HEK293 (cell line): ENCODE results near the gene LDHAL6B.

Source experiments
- CTCF ChIA-PET: fragments of 350-600 bp; formaldehyde crosslinking; extraction: SDS; loops from one replicate; lab custom pipeline; 2021; ENCODE audit warnings: antibody characterized with exemption; lab: Yijun Ruan, JAX
- POLR2A ChIA-PET: fragments of 300-600 bp; formaldehyde crosslinking; extraction: SDS; loops from one replicate; lab custom pipeline; 2020; ENCODE audit warnings: antibody characterized with exemption, inconsistent platforms; lab: Yijun Ruan, JAX
- H3K27ac ChIP-seq: fragments of 200-500 bp; sonication (Bioruptor generic); 2 replicates; pipeline ENCODE4 v1.5.1; 2014; ENCODE audit warnings: low read depth, low read length, control low read depth, inconsistent platforms; ENCODE audit errors: extremely low read depth
- H3K36me3 ChIP-seq, 2 experiments: fragments of 200-500 bp in 1 of 2; sonication (Bioruptor generic) in 1 of 2; 1 replicate in 1 of 2; 2 replicates in 1 of 2; pipeline ENCODE4 v1.5.1; 2014 to 2017; ENCODE audit warnings: inconsistent platforms in 2 of 2, low read length in 2 of 2; ENCODE audit not compliant: control insufficient read depth in 2 of 2, insufficient read depth in 1 of 2
- H3K4me1 ChIP-seq: fragments of 200-500 bp; sonication (Bioruptor generic); 2 replicates; pipeline ENCODE4 v1.5.1; 2014; ENCODE audit warnings: mild to moderate bottlenecking, low read length, inconsistent platforms; ENCODE audit not compliant: control insufficient read depth, insufficient read depth
- H3K4me3 ChIP-seq: 2 replicates; pipeline ENCODE4 v1.5.1; 2011; ENCODE audit warnings: low read depth, mild to moderate bottlenecking, control low read depth, low read length, moderate library complexity
- H3K9me3 ChIP-seq: fragments of 200-500 bp; sonication (Bioruptor generic); 2 replicates; pipeline ENCODE4 v1.5.1; 2014; ENCODE audit warnings: low read depth, low read length, inconsistent platforms; ENCODE audit not compliant: control insufficient read depth, insufficient read depth
- BCL6B ChIP-seq: fragments of 450-650 bp; formaldehyde crosslinking; IDR thresholded peaks from 2 replicates; pipeline ENCODE4 v1.5.1; 2017; ENCODE audit warnings: missing biosample characterization, missing genetic modification characterization
- HOXC10 ChIP-seq: sonication (generic); formaldehyde crosslinking; IDR thresholded peaks from 2 replicates; pipeline ENCODE4 v1.8.1; 2023; ENCODE audit warnings: mild to moderate bottlenecking, missing genetic modification reagents
- KLF9 ChIP-seq: fragments of 450-650 bp; formaldehyde crosslinking; IDR thresholded peaks from 2 replicates; pipeline ENCODE4 v1.5.1; 2016; ENCODE audit warnings: missing biosample characterization, missing genetic modification characterization, low read depth
- REPIN1 ChIP-seq: fragments of 450-650 bp; formaldehyde crosslinking; IDR thresholded peaks from 2 replicates; pipeline ENCODE4 v1.5.1; 2017; ENCODE audit warnings: missing biosample characterization, missing genetic modification characterization, low read depth
- SCRT2 ChIP-seq: fragments of 450-650 bp; formaldehyde crosslinking; IDR thresholded peaks from 2 replicates; pipeline ENCODE4 v1.5.1; 2016; ENCODE audit warnings: missing biosample characterization, missing genetic modification characterization
- ZBTB17 ChIP-seq: fragments of 450-650 bp; formaldehyde crosslinking; IDR thresholded peaks from 2 replicates; pipeline ENCODE4 v1.5.1; 2016; ENCODE audit warnings: missing biosample characterization, missing genetic modification characterization
- ZBTB8A ChIP-seq: fragments of 450-650 bp; formaldehyde crosslinking; IDR thresholded peaks from 2 replicates; pipeline ENCODE4 v1.5.1; 2016; ENCODE audit warnings: missing biosample characterization, missing genetic modification characterization
- ZNF133 ChIP-seq: fragments of 450-650 bp; formaldehyde crosslinking; IDR thresholded peaks from 2 replicates; pipeline ENCODE4 v1.5.1; 2016; ENCODE audit warnings: missing biosample characterization, missing genetic modification characterization
- ZNF140 ChIP-seq: fragments of 450-650 bp; formaldehyde crosslinking; IDR thresholded peaks from 2 replicates; pipeline ENCODE4 v1.5.1; 2016; ENCODE audit warnings: missing biosample characterization, missing genetic modification characterization
- ZNF146 ChIP-seq: fragments of 450-650 bp; formaldehyde crosslinking; IDR thresholded peaks from 2 replicates; pipeline ENCODE4 v1.5.1; 2016; ENCODE audit warnings: missing biosample characterization, missing genetic modification characterization
- ZNF148 ChIP-seq: fragments of 450-650 bp; formaldehyde crosslinking; IDR thresholded peaks from 2 replicates; pipeline ENCODE4 v1.5.0; 2017; ENCODE audit warnings: missing biosample characterization, missing genetic modification characterization, borderline replicate concordance
- ZNF157 ChIP-seq: fragments of 450-650 bp; formaldehyde crosslinking; IDR thresholded peaks from 2 replicates; pipeline ENCODE4 v1.5.1; 2016; ENCODE audit warnings: missing biosample characterization, missing genetic modification characterization
- ZNF174 ChIP-seq: fragments of 450-650 bp; formaldehyde crosslinking; IDR thresholded peaks from 2 replicates; pipeline ENCODE4 v1.5.0; 2017; ENCODE audit warnings: missing biosample characterization, mild to moderate bottlenecking, missing genetic modification characterization
- ZNF223 ChIP-seq: fragments of 450-650 bp; formaldehyde crosslinking; IDR thresholded peaks from 2 replicates; pipeline ENCODE4 v1.5.1; 2016; ENCODE audit warnings: missing biosample characterization, missing genetic modification characterization
- ZNF266 ChIP-seq: fragments of 450-650 bp; formaldehyde crosslinking; IDR thresholded peaks from 2 replicates; pipeline ENCODE4 v1.5.1; 2016; ENCODE audit warnings: missing biosample characterization, missing genetic modification characterization, low read depth
- ZNF280D ChIP-seq: fragments of 450-650 bp; formaldehyde crosslinking; IDR thresholded peaks from 2 replicates; pipeline ENCODE4 v1.5.1; 2016; ENCODE audit warnings: missing biosample characterization, missing genetic modification characterization
- ZNF292 ChIP-seq: fragments of 450-650 bp; formaldehyde crosslinking; IDR thresholded peaks from 2 replicates; pipeline ENCODE4 v1.5.1; 2016; ENCODE audit warnings: low read depth, missing biosample characterization, missing genetic modification characterization, borderline replicate concordance
- ZNF449 ChIP-seq: fragments of 450-650 bp; formaldehyde crosslinking; IDR thresholded peaks from 2 replicates; pipeline ENCODE4 v1.5.1; 2017; ENCODE audit warnings: missing biosample characterization, mild to moderate bottlenecking, missing genetic modification characterization, moderate library complexity
- ZNF580 ChIP-seq: fragments of 450-650 bp; formaldehyde crosslinking; IDR thresholded peaks from 2 replicates; pipeline ENCODE4 v1.5.1; 2016; ENCODE audit warnings: missing biosample characterization, missing genetic modification characterization
- ZNF585B ChIP-seq: fragments of 450-650 bp; formaldehyde crosslinking; IDR thresholded peaks from 2 replicates; pipeline ENCODE4 v1.5.1; 2016; ENCODE audit warnings: missing biosample characterization, missing genetic modification characterization
- ZNF596 ChIP-seq: fragments of 450-650 bp; IDR thresholded peaks from 2 replicates; pipeline ENCODE4 v1.5.0; 2018; ENCODE audit warnings: missing biosample characterization, mild to moderate bottlenecking, missing genetic modification characterization, moderate library complexity
- ZNF623 ChIP-seq: fragments of 450-650 bp; formaldehyde crosslinking; IDR thresholded peaks from 2 replicates; pipeline ENCODE4 v1.5.1; 2016; ENCODE audit warnings: missing biosample characterization, missing genetic modification characterization
- ZNF624 ChIP-seq: fragments of 450-650 bp; formaldehyde crosslinking; IDR thresholded peaks from 2 replicates; pipeline ENCODE4 v1.5.1; 2017; ENCODE audit warnings: missing biosample characterization, missing genetic modification characterization
- ZNF776 ChIP-seq: fragments of 450-650 bp; formaldehyde crosslinking; IDR thresholded peaks from 2 replicates; pipeline ENCODE4 v1.5.0; 2017; ENCODE audit warnings: missing biosample characterization, missing genetic modification characterization, borderline replicate concordance
- ZNF792 ChIP-seq: fragments of 450-650 bp; formaldehyde crosslinking; IDR thresholded peaks from 2 replicates; pipeline ENCODE4 v1.5.1; 2016; ENCODE audit warnings: missing biosample characterization, missing genetic modification characterization
- ZNF830 ChIP-seq: fragments of 450-650 bp; IDR thresholded peaks from 2 replicates; pipeline ENCODE4 v1.5.0; 2018; ENCODE audit warnings: missing biosample characterization, missing genetic modification characterization, low read depth, mild to moderate bottlenecking, moderate library complexity

LDHAL6B gene

GRCh38 chr15:59173194-59173593 is 33.4 kb upstream of the LDHAL6B start:
- Histone ChIP-seq H3K4me1 (no peaks in the 10 kb centered on the region), H3K27ac (no peak overlapping the region)
- TF ChIP-seq ZNF146 (tag by site-specific recombination) = peak; percentile 76
- TF ChIP-seq ZNF624 (tag by site-specific recombination) = no peak
- TF ChIP-seq ZNF140 (tag by site-specific recombination) = no peak
- TF ChIP-seq ZNF792 (tag by site-specific recombination) = no peak
- no peak for TF ChIP-seq HOXC10 (CRISPR knock-in tag)
- TF ChIP-seq ZNF157 (tag by site-specific recombination) = no peak
- no peak for TF ChIP-seq ZNF585B
- TF ChIP-seq, all 188 proteins: peak for 1
- Histone ChIP-seq H3K9me3 (no peaks in the 10 kb centered on the region), H3K4me3 (no peak overlapping the region), H3K36me3 (peaks cover 0 to 5% of the 10 kb centered on the region in 2 experiments; a peak in 2 of 3 replicates)
- ChIA-PET CTCF (interaction anchor here (1.0 to 2.3 kb wide), 2 partner anchors 7 to 24 kb away, joined by 4 to 13 read pairs; no protein-coding TSS in a partner anchor), POLR2A (no interaction called here)

GRCh38 chr15:59174151-59174834 is 32.4 kb upstream of the LDHAL6B start:
- Histone ChIP-seq H3K27ac (no peak overlapping the region), H3K36me3 (peaks cover 0 to 5% of the 10 kb centered on the region in 2 experiments; a peak in 2 of 3 replicates), H3K4me1 (no peaks in the 10 kb centered on the region), H3K9me3 (no peaks in the 10 kb centered on the region), H3K4me3 (no peak overlapping the region)
- ChIA-PET CTCF (interaction anchor here (0.5 to 2.3 kb wide), 15 partner anchors 8 to 424 kb away, joined by 3 to 13 read pairs (median 4); partner anchors contain the start of gene MYO1E), POLR2A (interaction anchor here (0.5 to 0.6 kb wide), 2 partner anchors 62 to 134 kb away, joined by 3 to 10 read pairs; no protein-coding TSS in a partner anchor)
- TF ChIP-seq ZNF776 (tag by site-specific recombination) (no peak), ZBTB17 (tag by site-specific recombination) (no peak), ZNF133 (tag by site-specific recombination) (no peak), BCL6B (tag by site-specific recombination) (no peak), ZNF280D (no peak), ZNF266 (no peak), ZNF148 (tag by site-specific recombination) (no peak), ZNF292 (tag by site-specific recombination) (no peak), ZNF174 (no peak), ZNF596 (tag by site-specific recombination) (no peak), ZNF223 (tag by site-specific recombination) (no peak), SCRT2 (no peak), ZNF449 (tag by site-specific recombination) (no peak), ZNF580 (no peak), ZNF623 (no peak), ZNF830 (no peak), ZBTB8A (no peak), REPIN1 (no peak), KLF9 (tag by site-specific recombination) (no peak)
